ENCODE measurements around the gene MAGEA1.
"Not testable (repeated sequence)": the region's sequence is repeated elsewhere in the genome, so short reads cannot be mapped to it uniquely, and the experiment has no call there.

Gene MAGEA1

GRCh38 chrX:153179131-153179530 lies at the start of gene MAGEA1:
TSS of gene MAGEA1 (plus strand) at chrX:153179284. CDS start at chrX:153182390, 3,106 bp downstream.
- DNase-seq = no peak

GRCh38 chrX:153132924-153133323 lies 46.2 kb upstream of the MAGEA1 start:
- DNase-seq = not testable (repeated sequence)

- not testable (repeated sequence) for DNase-seq
Observed at GRCh38 chrX:153139074-153139473, 40.0 kb upstream of the MAGEA1 start.

- DNase-seq = not testable (repeated sequence)
Observed at GRCh38 chrX:153146288-153146687, 32.8 kb upstream of the MAGEA1 start.

- no peak for DNase-seq
Observed at GRCh38 chrX:153153516-153153915, 25.6 kb upstream of the MAGEA1 start.

- no peak for DNase-seq
Observed at GRCh38 chrX:153157450-153157849, 21.6 kb upstream of the MAGEA1 start.

- DNase-seq = no peak
Observed at GRCh38 chrX:153158319-153158718, 20.8 kb upstream of the MAGEA1 start.

- DNase-seq = no peak
Observed at GRCh38 chrX:153161952-153162351, 17.1 kb upstream of the MAGEA1 start.

- DNase-seq = no peak
Observed at GRCh38 chrX:153164733-153165132, 14.4 kb upstream of the MAGEA1 start.

GRCh38 chrX:153168423-153168822 lies 10.7 kb upstream of the MAGEA1 start:
- not testable (repeated sequence) for DNase-seq

GRCh38 chrX:153181822-153182221 lies 2.7 kb downstream of the MAGEA1 start:
- no peak for DNase-seq

- no peak for DNase-seq
Observed at GRCh38 chrX:153184787-153185186, 5.7 kb downstream of the MAGEA1 start.

GRCh38 chrX:153190381-153190780 lies 11.3 kb downstream of the MAGEA1 start:
- DNase-seq = no peak

- DNase-seq = no peak
Observed at GRCh38 chrX:153200462-153200861, 21.4 kb downstream of the MAGEA1 start.

- peak; percentile 9 for DNase-seq
Observed at GRCh38 chrX:153206425-153207046, 27.5 kb downstream of the MAGEA1 start.

- DNase-seq = no peak
Observed at GRCh38 chrX:153209347-153209746, 30.3 kb downstream of the MAGEA1 start.

GRCh38 chrX:153214934-153215333 lies 35.9 kb downstream of the MAGEA1 start:
- no peak for DNase-seq

GRCh38 chrX:153216926-153217325 lies 37.8 kb downstream of the MAGEA1 start:
- DNase-seq = no peak

GRCh38 chrX:153225438-153226098 lies 46.5 kb downstream of the MAGEA1 start:
- DNase-seq = no peak

- peak; percentile 60 for DNase-seq
Observed at GRCh38 chrX:153226344-153227185, 47.5 kb downstream of the MAGEA1 start.
